Fibroblast of skin of left biceps (primary cell): ENCODE data around the gene GUK1.

Experiments
- DNase-seq, 2 experiments: peaks; one replicate each; pipeline ENCODE4 v3.0.0-alpha.2; 2013; ENCODE audit warnings: low read depth in 2 of 2

GUK1 gene

DNA sequence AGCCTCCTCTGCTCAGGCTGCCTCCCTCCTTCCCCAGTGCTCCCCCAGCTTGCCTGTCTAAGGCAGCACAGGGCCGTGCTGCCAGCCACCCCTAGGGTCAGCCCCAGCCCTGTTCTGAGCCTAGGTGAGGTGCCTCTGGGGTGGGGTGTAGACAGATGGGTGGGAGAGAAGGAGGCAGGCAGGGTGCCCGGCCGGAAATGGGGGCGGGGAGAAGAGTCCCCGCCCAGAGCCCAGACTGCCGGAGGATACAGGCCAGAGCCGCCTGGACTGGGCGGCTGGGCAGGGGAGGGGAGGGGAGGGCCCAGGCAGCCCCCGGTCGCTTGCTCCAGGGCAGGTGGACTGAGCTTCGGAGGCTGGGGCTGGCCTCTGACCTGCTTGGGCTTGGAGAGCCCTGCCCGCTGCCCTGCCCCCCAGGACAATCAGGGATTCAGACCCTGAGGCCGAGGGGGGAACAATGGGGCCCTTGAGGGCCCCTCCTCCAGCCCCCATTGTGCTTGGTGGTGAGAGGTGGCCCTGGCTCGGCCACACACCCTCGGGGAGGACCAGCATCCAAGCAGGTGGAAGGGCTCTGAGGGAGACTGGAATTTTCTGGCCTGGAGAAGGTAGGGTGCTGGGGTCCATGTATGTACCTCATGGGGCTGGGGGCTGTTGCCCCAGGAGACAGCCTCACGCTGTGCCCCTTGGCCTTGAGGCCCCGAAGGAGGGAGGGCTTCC, 9.5 kb downstream of the GUK1 start, which contains the start of gene GJC2:
TSS of gene GJC2 (plus strand) at position 525 of the 714 bp plus-strand sequence. CDS start 7,829 bp downstream, outside the sequence.
- DNase-seq: no peak

- DNase-seq: no peak
Observed at GRCh38 chr1:228150120-228150460, 10.0 kb downstream of the GUK1 start.

DNA sequence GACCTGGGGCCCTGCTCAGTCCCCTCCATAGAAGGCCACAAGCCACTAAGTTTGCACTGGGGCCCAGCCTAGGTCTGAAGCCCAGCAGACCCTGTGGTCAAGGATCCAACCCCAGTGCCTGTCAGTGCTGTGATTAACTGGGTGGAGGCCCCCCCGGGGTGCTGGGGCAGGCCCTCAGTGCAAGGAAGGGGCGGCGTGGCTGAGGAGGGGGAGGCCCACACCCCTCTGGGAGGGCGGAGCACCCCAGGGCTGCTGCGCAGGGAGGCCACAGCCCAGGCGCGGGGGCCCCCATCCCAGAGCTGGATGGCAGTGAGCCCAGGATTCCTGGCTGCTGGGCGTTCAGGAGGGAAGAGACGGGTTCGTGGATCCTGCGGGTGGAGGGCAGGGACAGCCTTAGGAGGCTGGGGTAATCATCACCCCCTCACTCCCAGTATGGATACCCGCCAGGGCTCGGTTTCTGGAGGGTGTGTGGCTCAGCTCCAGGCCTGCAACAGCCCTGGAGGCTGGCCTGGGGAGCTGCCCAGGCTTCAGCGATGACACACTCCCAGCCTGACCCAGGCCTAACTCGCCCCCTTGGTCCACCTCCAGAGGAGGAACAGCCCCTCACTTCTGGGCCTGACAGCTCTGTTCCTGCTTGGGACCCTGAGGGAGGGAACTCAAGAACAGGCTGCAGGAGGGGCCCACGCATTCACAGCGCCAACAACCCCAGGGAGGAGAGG, 10.5 kb downstream of the GUK1 start:
- peak; percentile 59 to 60 for DNase-seq

- no peak for DNase-seq
Observed at GRCh38 chr1:228151180-228151925, 11.3 kb downstream of the GUK1 start.

DNA sequence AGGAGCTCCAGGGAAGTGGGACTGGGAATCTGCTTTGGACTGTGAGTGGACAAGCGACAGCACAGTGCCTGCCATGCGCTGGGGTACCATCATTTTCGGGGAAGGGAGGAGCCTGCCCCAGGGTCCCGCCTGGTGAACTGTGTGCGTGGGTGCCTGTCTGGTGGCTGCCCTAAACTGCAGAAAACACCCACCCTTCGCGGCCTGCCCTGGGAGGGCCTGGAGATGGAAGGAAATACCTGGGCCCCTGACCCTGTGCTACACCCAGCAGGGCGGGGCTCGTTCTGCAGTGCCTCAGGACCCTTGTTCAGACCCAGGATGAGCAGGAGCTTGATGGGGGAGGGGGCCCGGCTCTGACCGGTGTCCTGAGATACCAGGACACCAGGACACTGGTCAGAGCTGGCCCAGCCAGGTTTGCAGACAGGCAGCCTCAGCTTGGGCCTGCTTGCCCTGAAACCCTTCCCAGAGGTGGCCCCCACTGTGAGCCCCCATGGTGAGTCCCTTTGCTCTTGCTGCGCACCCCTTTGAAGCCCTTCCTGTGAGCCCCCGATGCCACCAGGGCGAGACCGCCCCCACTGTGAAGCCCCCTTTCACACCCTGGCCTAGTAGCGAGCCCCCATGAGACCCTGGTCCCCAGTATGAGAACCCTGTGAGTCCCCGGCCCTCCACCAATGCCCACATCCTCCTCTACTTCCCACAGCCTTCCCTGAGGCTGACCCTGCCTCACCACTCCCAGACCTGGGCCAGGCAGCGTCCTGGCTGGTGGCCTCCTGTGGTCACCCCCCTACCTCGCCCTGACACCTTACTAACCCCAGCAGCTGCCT, 12.2 kb downstream of the GUK1 start:
- no peak for DNase-seq

GRCh38 chr1:228152918-228153258, 12.8 kb downstream of the GUK1 start:
- DNase-seq: no peak

GRCh38 chr1:228154021-228154669, 14.1 kb downstream of the GUK1 start:
- DNase-seq: no peak

GRCh38 chr1:228154670-228155571, 14.8 kb downstream of the GUK1 start:
- no peak for DNase-seq

DNA sequence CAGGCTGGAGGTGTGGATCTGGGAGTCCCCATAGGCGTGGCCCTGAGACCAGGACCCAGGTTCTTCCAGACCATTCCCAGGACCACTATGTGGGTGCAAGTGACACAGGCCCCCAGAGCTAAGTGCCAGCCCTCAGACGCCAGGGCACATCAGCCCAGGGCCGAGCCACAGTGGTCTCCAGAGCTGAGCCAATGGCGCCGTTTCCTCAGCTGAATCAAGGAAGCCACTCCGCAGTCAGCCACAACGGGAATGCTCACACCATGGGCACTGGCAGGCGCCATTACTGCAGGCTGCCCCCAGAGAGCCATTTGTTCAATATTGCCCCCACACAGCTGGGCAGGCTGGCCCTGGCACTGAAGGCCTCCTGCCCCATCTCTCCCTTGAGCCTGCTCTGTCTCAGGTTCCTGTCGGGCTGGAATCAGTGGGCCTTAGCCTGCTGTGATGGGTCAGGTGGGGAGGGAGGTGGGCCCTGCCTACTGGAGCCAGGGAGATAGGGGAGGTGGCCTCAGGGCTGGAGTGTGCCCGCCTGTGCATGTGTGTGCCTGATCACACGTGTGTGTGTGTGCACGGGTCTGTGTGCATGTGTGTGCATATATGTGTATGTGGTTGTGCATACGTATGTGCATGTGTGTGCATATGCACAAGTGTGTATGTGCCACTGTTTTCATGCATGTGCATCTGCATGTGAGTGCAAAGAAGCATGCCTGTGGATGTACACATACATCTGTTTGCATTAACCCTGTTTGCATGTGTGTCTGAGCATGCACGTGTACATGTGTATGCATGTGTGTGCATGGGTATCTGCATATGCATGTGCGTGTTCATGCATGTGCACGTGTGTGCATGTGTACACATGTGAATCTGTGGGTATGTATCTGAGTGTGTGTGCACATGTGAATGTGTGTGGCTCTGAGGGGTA, 15.8 kb downstream of the GUK1 start:
- DNase-seq: no peak

- DNase-seq: no peak
Observed at GRCh38 chr1:228156515-228156881, 16.4 kb downstream of the GUK1 start.

GRCh38 chr1:228156941-228157728, 17.1 kb downstream of the GUK1 start:
- no peak for DNase-seq

- no peak for DNase-seq
Observed at GRCh38 chr1:228157729-228158126, 17.6 kb downstream of the GUK1 start.

DNA sequence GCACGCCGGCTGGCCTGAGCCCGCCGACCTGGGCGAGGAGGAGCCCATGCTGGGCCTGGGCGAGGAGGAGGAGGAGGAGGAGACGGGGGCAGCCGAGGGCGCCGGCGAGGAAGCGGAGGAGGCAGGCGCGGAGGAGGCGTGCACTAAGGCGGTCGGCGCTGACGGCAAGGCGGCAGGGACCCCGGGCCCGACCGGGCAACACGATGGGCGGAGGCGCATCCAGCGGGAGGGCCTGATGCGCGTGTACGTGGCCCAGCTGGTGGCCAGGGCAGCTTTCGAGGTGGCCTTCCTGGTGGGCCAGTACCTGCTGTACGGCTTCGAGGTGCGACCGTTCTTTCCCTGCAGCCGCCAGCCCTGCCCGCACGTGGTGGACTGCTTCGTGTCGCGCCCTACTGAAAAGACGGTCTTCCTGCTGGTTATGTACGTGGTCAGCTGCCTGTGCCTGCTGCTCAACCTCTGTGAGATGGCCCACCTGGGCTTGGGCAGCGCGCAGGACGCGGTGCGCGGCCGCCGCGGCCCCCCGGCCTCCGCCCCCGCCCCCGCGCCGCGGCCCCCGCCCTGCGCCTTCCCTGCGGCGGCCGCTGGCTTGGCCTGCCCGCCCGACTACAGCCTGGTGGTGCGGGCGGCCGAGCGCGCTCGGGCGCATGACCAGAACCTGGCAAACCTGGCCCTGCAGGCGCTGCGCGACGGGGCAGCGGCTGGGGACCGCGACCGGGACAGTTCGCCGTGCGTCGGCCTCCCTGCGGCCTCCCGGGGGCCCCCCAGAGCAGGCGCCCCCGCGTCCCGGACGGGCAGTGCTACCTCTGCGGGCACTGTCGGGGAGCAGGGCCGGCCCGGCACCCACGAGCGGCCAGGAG, 18.3 kb downstream of the GUK1 start:
- DNase-seq: no peak

DNA sequence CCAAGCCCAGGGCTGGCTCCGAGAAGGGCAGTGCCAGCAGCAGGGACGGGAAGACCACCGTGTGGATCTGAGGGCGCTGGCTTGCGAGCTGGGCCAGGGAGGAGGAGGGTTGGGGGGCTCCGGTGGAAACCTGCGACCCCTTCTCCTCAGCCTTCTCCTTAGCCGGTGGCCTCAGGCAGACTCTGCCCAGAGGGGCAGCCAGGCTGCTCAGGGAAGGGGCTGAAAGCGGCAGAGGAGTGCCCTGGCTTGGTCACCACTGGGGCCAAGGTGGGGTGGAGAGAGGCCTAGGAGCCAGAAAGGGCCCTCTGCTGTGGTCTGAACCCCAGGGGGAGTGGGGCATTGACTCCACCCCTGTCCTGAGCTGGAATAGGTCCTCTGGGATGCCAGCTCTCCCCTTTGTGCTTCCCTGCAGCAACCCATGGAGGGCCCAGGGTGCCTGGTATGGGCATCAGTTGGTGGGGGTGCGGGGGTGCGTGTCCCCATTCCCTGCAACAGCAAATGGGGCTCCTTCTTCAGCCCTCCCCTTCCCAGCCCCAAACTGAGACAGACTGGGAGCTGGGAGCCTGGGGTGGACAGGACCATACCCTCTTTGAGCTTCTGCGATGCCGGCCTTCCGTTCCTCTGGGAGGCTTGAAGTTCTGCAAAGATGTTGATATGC, 19.1 kb downstream of the GUK1 start:
- no peak for DNase-seq

GRCh38 chr1:228160201-228160761, 20.2 kb downstream of the GUK1 start:
- DNase-seq: no peak

GRCh38 chr1:228161362-228161761, 21.3 kb downstream of the GUK1 start:
- DNase-seq: no peak

DNA sequence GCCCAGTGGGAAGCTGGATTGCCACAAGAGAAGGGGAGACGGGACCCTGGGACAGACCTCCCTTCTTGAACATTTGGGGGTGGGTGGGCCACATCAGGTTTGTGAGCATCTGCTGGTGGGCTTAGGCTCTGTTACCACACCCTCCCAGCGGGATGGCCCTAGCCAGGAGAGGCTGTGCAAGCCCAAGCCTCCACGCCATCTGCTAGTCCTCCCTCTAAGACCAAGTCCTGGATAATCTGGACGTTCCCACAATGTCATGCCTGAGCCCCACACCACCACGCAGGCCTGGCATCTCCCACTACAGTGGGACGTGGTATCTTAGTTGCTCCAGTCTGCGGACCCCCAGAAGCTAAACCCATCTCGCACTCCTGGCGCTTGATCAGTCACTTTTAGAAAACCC, 21.8 kb downstream of the GUK1 start:
- DNase-seq: no peak
